ENCODE results near the gene SRP9. TPM values are rescaled to one million over a fixed set of nuclear protein-coding genes. Genes with fewer than 3 reads are reported as not detected.
"Not testable (repeated sequence)": the region's sequence is repeated elsewhere in the genome, so short reads cannot be mapped to it uniquely, and the experiment has no call there.

The SRP9 gene
- total RNA-seq, 1 donor from 2014 or later = 49.4 TPM

- DNase-seq (ENCODE audit: low spot score in 2 of 2) = no peak
- Histone ChIP-seq H3K27me3 (no peaks in the 10 kb centered on the region), H3K9me3 (no peaks in the 10 kb centered on the region), H3K4me1 (peaks cover 0 to 15% of the 10 kb centered on the region in 2 donors), H3K27ac (no peak overlapping the region), H3K36me3 (no peaks in the 10 kb centered on the region), H3K4me3 (no peak overlapping the region)
- intact Hi-C loops (cut with DNase I) = loop anchor here (1.0 to 5.0 kb wide), 4 partner anchors 120 to 298 kb away; partner anchors contain the start of gene ENAH
- TF ChIP-seq CTCF (IDR thresholded peaks at IDR 0.05) = no peak
Measured at GRCh38 chr1:225772848-225773247, 4.8 kb upstream of the SRP9 start.

GRCh38 chr1:225774281-225775147 lies 3.1 kb upstream of the SRP9 start:
- Histone ChIP-seq H3K27me3 (no peaks in the 10 kb centered on the region), H3K9me3 (no peaks in the 10 kb centered on the region), H3K27ac (no peak overlapping the region), H3K4me1 (peaks cover 0 to 16% of the 10 kb centered on the region in 2 donors), H3K36me3 (no peaks in the 10 kb centered on the region), H3K4me3 (no peak overlapping the region)
- no peak for DNase-seq (ENCODE audit: low spot score in 2 of 2)
- TF ChIP-seq CTCF (IDR thresholded peaks at IDR 0.05) = no peak
- intact Hi-C loops (cut with DNase I) = loop anchor here (5.0 kb wide), 3 partner anchors 197 to 222 kb away; no protein-coding TSS in a partner anchor

GRCh38 chr1:225776294-225776693 lies 1.3 kb upstream of the SRP9 start:
- no peak overlapping the region for H3K27ac ChIP-seq
- H3K27me3 ChIP-seq = no peaks in the 10 kb centered on the region
- TF ChIP-seq CTCF (IDR thresholded peaks at IDR 0.05) = no peak

GRCh38 chr1:225777058-225777582 lies 506 bp upstream of the SRP9 start:
- peak overlapping the region; percentile 63 to 95 for H3K27ac ChIP-seq
- H3K27me3 ChIP-seq = no peaks in the 10 kb centered on the region
- H3K4me3 ChIP-seq = peak overlapping the region; percentile 41 to 68
- DNase-seq (ENCODE audit: low spot score in 2 of 2) = no peak
- H3K9me3 ChIP-seq = no peaks in the 10 kb centered on the region
- intact Hi-C loops (cut with DNase I) = loop anchor here (1.0 to 5.0 kb wide), 3 partner anchors 33 to 200 kb away; partner anchors contain the start of gene EPHX1
- TF ChIP-seq CTCF (IDR thresholded peaks at IDR 0.05) = no peak
- peaks cover 0 to 27% of the 10 kb centered on the region in 2 donors for H3K4me1 ChIP-seq
- H3K36me3 ChIP-seq = no peaks in the 10 kb centered on the region

More at GRCh38 chr1:225776294-225776693, 1.3 kb upstream of the SRP9 start:
- H3K9me3 ChIP-seq = no peaks in the 10 kb centered on the region
- no peak for DNase-seq (ENCODE audit: low spot score in 2 of 2)
- peaks cover 0 to 28% of the 10 kb centered on the region in 2 donors for H3K4me1 ChIP-seq
- H3K4me3 ChIP-seq = no peak overlapping the region
- intact Hi-C loops (cut with DNase I) = loop anchor here (5.0 kb wide), 1 partner anchor 201 kb away; no protein-coding TSS in a partner anchor
- H3K36me3 ChIP-seq = no peaks in the 10 kb centered on the region

GRCh38 chr1:225778337-225778669 lies 677 bp downstream of the SRP9 start:
- H3K27me3 ChIP-seq = no peaks in the 10 kb centered on the region
- H3K4me1 ChIP-seq = peaks cover 0 to 28% of the 10 kb centered on the region in 2 donors
- H3K27ac ChIP-seq = peak overlapping the region; percentile 89 to 95
- intact Hi-C loops (cut with DNase I) = loop anchor here (1.0 to 5.0 kb wide), 2 partner anchors 67 to 199 kb away; no protein-coding TSS in a partner anchor
- no peaks in the 10 kb centered on the region for H3K9me3 ChIP-seq
- no peak for DNase-seq (ENCODE audit: low spot score in 2 of 2)
- no peaks in the 10 kb centered on the region for H3K36me3 ChIP-seq
- H3K4me3 ChIP-seq = peak overlapping the region; percentile 68 to 89
- TF ChIP-seq CTCF (IDR thresholded peaks at IDR 0.05) = no peak

- not testable (repeated sequence) for DNase-seq (ENCODE audit: low spot score in 2 of 2); H3K36me3 ChIP-seq; H3K9me3 ChIP-seq; H3K27me3 ChIP-seq
- peaks cover 0 to 33% of the 10 kb centered on the region in 2 donors for H3K4me1 ChIP-seq
- H3K27ac ChIP-seq = peak overlapping the region in 1 of 2 donors; percentile 31
- intact Hi-C loops (cut with DNase I) = loop anchor here (5.0 kb wide), 1 partner anchor 198 kb away; no protein-coding TSS in a partner anchor
- H3K4me3 ChIP-seq = peak overlapping the region; percentile 68 to 89
Measured at GRCh38 chr1:225779165-225779564, 1.5 kb downstream of the SRP9 start.
